Lower leg skin (tissue), 4 donors: ENCODE data around the gene ZNF77. TPM values are rescaled to one million over a fixed set of nuclear protein-coding genes. Genes with fewer than 3 reads are reported as not detected.
A peak's percentile ranks its signal among the peaks of the same experiment; 100 is the strongest.
"Not testable (repeated sequence)": the region's sequence is repeated elsewhere in the genome, so short reads cannot be mapped to it uniquely, and the experiment has no call there.

ENCODE experiments used
- DNase-seq, 2 donors: peaks; one replicate each; pipeline ENCODE4 v3.0.0-alpha.2; 2019; ENCODE audit warnings: low spot score in 2 of 2
- H3K4me3 ChIP-seq: fragments of 200-600 bp; sonication (generic); 2 replicates; pipeline ENCODE4 v1.5.1; 2017; ENCODE audit warnings: mild to moderate bottlenecking, low read depth; ENCODE audit not compliant: poor library complexity, severe bottlenecking
- POLR2A ChIP-seq, 2 donors: fragments of 450-650 bp; IDR thresholded peaks; one replicate each; pipeline ENCODE4 v1.6.1; 2016 to 2017; ENCODE audit warnings: antibody characterized with exemption in 2 of 2, mild to moderate bottlenecking in 1 of 2, moderate library complexity in 1 of 2
- WGBS, 2 donors: methylation state at CpG; one replicate each; pipeline ENCODE4 v1.1.5; 2018; 5-methylcytosine and 5-hydroxymethylcytosine counted together
- intact Hi-C: fragments of 100-400 bp; cut with DNase I; formaldehyde crosslinking; loops from one replicate; pipeline ENCODE4 v1.15.0; 2023; ENCODE audit warnings: low total_unique reads
- total RNA-seq, 4 donors: library from RNA; depleted of rRNA; stranded (reverse); fragments of >200 nt; gene quantifications; one replicate each; pipeline ENCODE4 v1.1.0, GENCODE V29; 2016
- TF ChIP-seq, protein P1 (sequence below), 3 donors: fragments of 450-650 bp; IDR thresholded peaks; one replicate each; pipeline ENCODE4 v1.5.1; 2016; ENCODE audit warnings: antibody characterized with exemption in 3 of 3, mild to moderate bottlenecking in 3 of 3, moderate library complexity in 2 of 3

The ZNF77 gene
- total RNA-seq, 4 donors from 2014 or later = 3.7 to 5.9 (median 4.8) TPM

DNA sequence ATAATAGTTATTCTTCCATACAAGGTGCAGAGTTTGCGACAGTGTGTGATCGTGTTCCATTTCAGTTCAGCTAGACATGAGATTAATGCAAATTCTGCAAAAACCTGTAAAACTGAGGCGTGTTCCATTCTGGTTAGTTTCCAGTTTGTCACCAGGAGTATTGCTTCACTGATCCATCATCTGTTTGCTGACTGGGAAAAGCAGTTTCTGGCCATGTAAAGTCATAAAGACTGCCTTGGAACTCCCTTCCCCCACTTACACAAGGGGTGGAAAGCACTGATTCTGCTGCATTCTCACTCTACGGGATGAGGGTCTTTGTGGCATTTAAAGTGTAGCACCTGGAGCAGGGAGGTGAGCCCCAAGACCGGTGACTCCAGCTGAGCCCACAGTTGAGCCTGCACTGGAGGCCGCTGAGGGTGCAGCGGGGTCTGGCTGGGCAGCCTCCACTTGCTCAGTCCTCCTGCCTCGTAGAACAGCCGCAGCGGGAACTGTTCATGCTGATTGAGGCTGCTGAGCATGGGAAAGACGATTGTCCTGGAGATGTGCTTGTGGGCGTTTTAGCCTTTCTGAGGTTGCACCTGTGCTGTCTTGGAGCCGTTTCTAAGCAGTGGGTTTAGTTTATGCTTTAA lies 42.1 kb downstream of the ZNF77 start:
- no peak overlapping the region for H3K4me3 ChIP-seq
- intact Hi-C loops = no loop called here
- DNase-seq = peak in 1 of 2 donors; percentile 80
- 69 to 75% methylated on average over 13 of the region's 13 CpGs for WGBS, 2 donors
- TF ChIP-seq, protein P1, sequence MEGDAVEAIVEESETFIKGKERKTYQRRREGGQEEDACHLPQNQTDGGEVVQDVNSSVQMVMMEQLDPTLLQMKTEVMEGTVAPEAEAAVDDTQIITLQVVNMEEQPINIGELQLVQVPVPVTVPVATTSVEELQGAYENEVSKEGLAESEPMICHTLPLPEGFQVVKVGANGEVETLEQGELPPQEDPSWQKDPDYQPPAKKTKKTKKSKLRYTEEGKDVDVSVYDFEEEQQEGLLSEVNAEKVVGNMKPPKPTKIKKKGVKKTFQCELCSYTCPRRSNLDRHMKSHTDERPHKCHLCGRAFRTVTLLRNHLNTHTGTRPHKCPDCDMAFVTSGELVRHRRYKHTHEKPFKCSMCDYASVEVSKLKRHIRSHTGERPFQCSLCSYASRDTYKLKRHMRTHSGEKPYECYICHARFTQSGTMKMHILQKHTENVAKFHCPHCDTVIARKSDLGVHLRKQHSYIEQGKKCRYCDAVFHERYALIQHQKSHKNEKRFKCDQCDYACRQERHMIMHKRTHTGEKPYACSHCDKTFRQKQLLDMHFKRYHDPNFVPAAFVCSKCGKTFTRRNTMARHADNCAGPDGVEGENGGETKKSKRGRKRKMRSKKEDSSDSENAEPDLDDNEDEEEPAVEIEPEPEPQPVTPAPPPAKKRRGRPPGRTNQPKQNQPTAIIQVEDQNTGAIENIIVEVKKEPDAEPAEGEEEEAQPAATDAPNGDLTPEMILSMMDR (IDR thresholded peaks at IDR 0.05) = no peak
- no peak for TF ChIP-seq POLR2A (IDR thresholded peaks at IDR 0.05)

DNA sequence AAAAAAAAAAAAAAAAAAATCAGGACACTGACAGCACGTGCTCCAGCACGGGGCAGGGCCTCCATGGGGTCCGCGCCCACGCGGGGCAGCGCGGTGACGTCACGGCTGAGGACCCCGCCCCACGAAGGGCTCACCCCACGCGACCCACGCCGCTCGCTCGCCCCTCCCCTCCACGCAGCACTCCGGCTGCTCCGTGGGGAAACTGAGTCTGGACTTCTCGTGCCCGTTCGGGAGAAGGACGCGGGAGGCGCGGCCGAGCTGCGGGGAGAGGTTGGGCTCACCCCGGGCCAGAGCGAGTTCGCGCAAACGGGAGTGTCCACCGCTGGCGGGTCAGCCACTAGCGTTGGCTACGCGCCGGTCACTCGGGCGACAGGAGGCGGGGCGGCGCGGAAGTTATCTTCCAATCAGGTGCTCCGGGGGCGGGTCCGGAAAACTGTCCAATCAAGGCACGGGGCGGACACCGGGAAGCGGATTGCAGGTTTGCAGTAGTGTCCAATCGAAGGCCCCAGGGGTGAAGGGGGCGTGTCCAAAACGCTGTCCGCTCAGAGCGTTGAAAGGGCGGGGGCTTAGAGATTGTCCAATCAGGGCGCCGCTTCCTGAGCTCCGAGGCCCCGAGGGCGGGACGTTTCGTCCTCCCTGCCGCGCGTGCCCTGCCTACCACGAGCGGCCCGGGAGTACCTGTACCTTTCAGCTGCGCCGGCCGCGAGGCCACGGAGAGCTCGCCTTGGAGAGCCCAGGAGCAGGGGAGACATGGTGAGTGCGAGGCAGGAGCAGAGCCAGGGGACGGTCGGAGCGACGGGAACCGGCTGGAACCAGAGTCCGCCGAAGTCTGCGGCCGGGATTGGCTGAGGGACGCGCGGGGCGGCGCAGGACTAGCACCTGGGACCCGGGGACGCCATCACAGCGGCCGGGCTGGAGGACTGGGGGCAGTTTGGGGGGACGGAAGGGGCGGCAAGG lies 44.2 kb downstream of the ZNF77 start, which contains the start of gene ZNF57:
Gene ZNF57 (plus strand): TSS at position 633 of the 957 bp plus-strand sequence. CDS start 118 bp downstream, at position 751.
- WGBS, 2 donors = 0 to 1% methylated on average over 82 to 98 of the region's 100 CpGs
- H3K4me3 ChIP-seq = peak within 1 kb of the TSS; percentile 79
- peak; percentile 100 for DNase-seq
- intact Hi-C loops = no loop called here
- no peak for TF ChIP-seq POLR2A (IDR thresholded peaks at IDR 0.05)
- TF ChIP-seq, protein P1 (IDR thresholded peaks at IDR 0.05) = no peak

- WGBS, 2 donors = 71 to 77% methylated on average over 8 of the region's 8 CpGs
- intact Hi-C loops = no loop called here
These were observed 48.1 kb downstream of the ZNF77 start for GRCh38 chr19:2896694-2897093.

GRCh38 chr19:2890531-2890930 lies 54.2 kb downstream of the ZNF77 start:
- intact Hi-C loops, H3K4me3 ChIP-seq: not testable (repeated sequence)
- peak in 1 of 2 donors; percentile 34 for DNase-seq
- 35 to 42% methylated on average over 8 of the region's 8 CpGs for WGBS, 2 donors

More at GRCh38 chr19:2896694-2897093, 48.1 kb downstream of the ZNF77 start:
- TF ChIP-seq POLR2A (IDR thresholded peaks at IDR 0.05) = no peak
- TF ChIP-seq, protein P1 (IDR thresholded peaks at IDR 0.05) = no peak
- DNase-seq = no peak
- no peak overlapping the region for H3K4me3 ChIP-seq

DNA sequence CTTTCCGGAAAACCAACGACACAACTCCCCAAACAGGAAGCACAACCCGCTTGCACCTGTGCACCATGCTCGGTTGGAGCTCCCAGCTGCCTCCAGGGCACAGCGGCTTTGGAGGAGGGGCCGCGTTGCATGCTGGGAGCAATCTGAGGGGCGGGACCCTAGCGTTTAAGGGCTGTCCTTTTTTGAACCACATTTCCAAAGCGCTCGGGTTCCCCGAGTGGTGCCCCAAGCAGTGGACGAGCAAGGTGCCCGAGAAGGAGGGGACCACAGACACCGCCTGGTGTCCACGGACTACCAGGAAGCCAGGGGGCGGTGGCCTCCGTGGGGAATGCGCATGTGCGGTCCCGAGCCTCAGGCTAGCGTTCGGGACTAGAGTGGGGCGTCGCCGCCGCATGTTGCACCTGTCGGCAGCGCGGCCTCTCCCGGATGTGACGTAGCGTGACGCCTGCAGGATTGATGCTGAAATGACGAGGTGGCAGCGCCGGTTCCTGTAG lies 56.0 kb downstream of the ZNF77 start:
- 44 to 56% methylated on average over 7 to 36 of the region's 37 CpGs for WGBS, 2 donors
- no peak for DNase-seq
- intact Hi-C loops = no loop called here
- TF ChIP-seq POLR2A (IDR thresholded peaks at IDR 0.05) = no peak
- TF ChIP-seq, protein P1 (IDR thresholded peaks at IDR 0.05) = no peak
- no peak overlapping the region for H3K4me3 ChIP-seq

- intact Hi-C loops = no loop called here
- WGBS, 2 donors = 10% methylated on average over 9 of the region's 9 CpGs
- H3K4me3 ChIP-seq = no peak overlapping the region
- no peak for DNase-seq
- TF ChIP-seq POLR2A (IDR thresholded peaks at IDR 0.05) = no peak
- TF ChIP-seq, protein P1 (IDR thresholded peaks at IDR 0.05) = no peak
These were observed 57.3 kb downstream of the ZNF77 start for GRCh38 chr19:2887391-2887914.
